SU-DHL-6 (cell line): ENCODE measurements around the gene NTM.

ENCODE experiments used
- H2AFZ ChIP-seq: fragments of 200-600 bp; sonication (generic); 2 replicates; pipeline ENCODE4 v1.6.1; 2014; ENCODE audit warnings: low read depth, mild to moderate bottlenecking, moderate library complexity, mixed read lengths, antibody characterized with exemption, low read length; ENCODE audit not compliant: severe bottlenecking
- H3F3A ChIP-seq: fragments of 200-600 bp; shearing (Covaris generic); 2 replicates; pipeline ENCODE4 v1.6.0; 2016; ENCODE audit warnings: antibody characterized with exemption, mild to moderate bottlenecking; ENCODE audit not compliant: insufficient read depth
- H3K27ac ChIP-seq: fragments of 200-600 bp; sonication (generic); 2 replicates; pipeline ENCODE4 v1.5.1; 2016; ENCODE audit warnings: low read depth, mild to moderate bottlenecking, low read length, moderate library complexity, mixed read lengths
- H3K27me3 ChIP-seq: fragments of 200-600 bp; sonication (generic), shearing (Covaris generic); 2 replicates; pipeline ENCODE4 v1.6.0; 2014; ENCODE audit warnings: mild to moderate bottlenecking, low read length
- H3K36me3 ChIP-seq: fragments of 200-600 bp; sonication (generic); 2 replicates; pipeline ENCODE4 v1.6.1; 2014; ENCODE audit warnings: mild to moderate bottlenecking, low read length, mixed read lengths
- H3K4me2 ChIP-seq: fragments of 300-600, 200-600 bp; shearing (Covaris generic), sonication (generic); 2 replicates; pipeline ENCODE4 v1.6.0; 2014; ENCODE audit warnings: low read length, low read depth, mild to moderate bottlenecking; ENCODE audit not compliant: poor library complexity, severe bottlenecking
- H3K4me3 ChIP-seq: fragments of 200-600 bp; sonication (generic); 2 replicates; pipeline ENCODE4 v1.5.1; 2014; ENCODE audit warnings: antibody characterized with exemption, low read length, mild to moderate bottlenecking, mixed read lengths; ENCODE audit not compliant: insufficient read depth, poor library complexity, severe bottlenecking
- H3K79me2 ChIP-seq: fragments of 200-600 bp; sonication (generic); 2 replicates; pipeline ENCODE4 v1.6.1; 2014; ENCODE audit warnings: mild to moderate bottlenecking, low read length, moderate library complexity; ENCODE audit not compliant: insufficient read depth
- H3K9ac ChIP-seq: fragments of 200-600 bp; sonication (generic); 2 replicates; pipeline ENCODE4 v1.7.0; 2014; ENCODE audit warnings: mild to moderate bottlenecking, low read length
- H3K9me2 ChIP-seq: fragments of 200-600 bp; sonication (generic); replicated peaks from 2 replicates; pipeline ENCODE4 v1.6.1; 2014; ENCODE audit warnings: low read length; ENCODE audit not compliant: insufficient read depth
- H3K9me3 ChIP-seq: fragments of 200-600 bp; sonication (generic); 2 replicates; pipeline ENCODE4 v1.6.1; 2014; ENCODE audit warnings: low read length, mixed read lengths; ENCODE audit not compliant: insufficient read depth
- H4K20me1 ChIP-seq: fragments of 200-600 bp; sonication (generic); 2 replicates; pipeline ENCODE4 v1.6.1; 2014; ENCODE audit warnings: low read depth, mild to moderate bottlenecking, antibody characterized with exemption, low read length, moderate library complexity, mixed read lengths
- EZH2phosphoT487 ChIP-seq: fragments of 200-600 bp; sonication (generic), shearing (Covaris generic); conservative IDR thresholded peaks from 2 replicates; pipeline ENCODE4 v1.6.1; 2018; ENCODE audit warnings: mild to moderate bottlenecking, antibody characterized with exemption, low read length, moderate library complexity, mixed read lengths
- TF ChIP-seq, protein P1 (sequence below): fragments of 200-600 bp; sonication (generic); IDR thresholded peaks from one replicate; pipeline ENCODE4 v1.5.1; 2017; ENCODE audit warnings: antibody characterized with exemption, mild to moderate bottlenecking, low read length, moderate library complexity; ENCODE audit not compliant: insufficient read depth, poor library complexity, severe bottlenecking

NTM gene

DNA sequence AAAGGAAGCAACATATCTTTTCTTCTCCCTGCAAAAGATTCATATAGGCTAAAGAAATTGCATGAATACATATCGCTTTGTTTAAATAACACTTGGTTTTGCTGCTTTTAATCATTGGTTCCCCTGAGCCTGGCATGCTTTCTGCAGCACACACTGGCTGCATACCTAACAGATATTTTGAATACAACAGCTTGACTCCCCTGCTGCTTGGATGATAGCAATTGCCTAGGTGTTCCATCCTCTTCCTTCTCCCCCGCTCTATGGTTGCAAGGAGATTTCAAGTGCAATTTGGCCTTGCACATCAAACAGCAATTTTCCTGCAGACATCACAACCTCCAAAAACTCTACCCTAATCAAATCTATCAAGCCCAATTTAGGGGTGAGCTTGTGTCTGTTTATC, 430.0 kb downstream of the NTM start:
- TF ChIP-seq, protein P1, sequence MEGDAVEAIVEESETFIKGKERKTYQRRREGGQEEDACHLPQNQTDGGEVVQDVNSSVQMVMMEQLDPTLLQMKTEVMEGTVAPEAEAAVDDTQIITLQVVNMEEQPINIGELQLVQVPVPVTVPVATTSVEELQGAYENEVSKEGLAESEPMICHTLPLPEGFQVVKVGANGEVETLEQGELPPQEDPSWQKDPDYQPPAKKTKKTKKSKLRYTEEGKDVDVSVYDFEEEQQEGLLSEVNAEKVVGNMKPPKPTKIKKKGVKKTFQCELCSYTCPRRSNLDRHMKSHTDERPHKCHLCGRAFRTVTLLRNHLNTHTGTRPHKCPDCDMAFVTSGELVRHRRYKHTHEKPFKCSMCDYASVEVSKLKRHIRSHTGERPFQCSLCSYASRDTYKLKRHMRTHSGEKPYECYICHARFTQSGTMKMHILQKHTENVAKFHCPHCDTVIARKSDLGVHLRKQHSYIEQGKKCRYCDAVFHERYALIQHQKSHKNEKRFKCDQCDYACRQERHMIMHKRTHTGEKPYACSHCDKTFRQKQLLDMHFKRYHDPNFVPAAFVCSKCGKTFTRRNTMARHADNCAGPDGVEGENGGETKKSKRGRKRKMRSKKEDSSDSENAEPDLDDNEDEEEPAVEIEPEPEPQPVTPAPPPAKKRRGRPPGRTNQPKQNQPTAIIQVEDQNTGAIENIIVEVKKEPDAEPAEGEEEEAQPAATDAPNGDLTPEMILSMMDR: no peak
- no peak for TF ChIP-seq EZH2phosphoT487
- Histone ChIP-seq H3K9me3 (no peaks in the 10 kb centered on the region), H3K27ac (no peak overlapping the region), H3K79me2 (no peaks in the 10 kb centered on the region), H3K4me2 (no peak overlapping the region), H2AFZ (no peak overlapping the region), H3K9me2 (no peaks in the 10 kb centered on the region), H3K36me3 (no peaks in the 10 kb centered on the region), H3K4me3 (no peak overlapping the region), H3K27me3 (no peaks in the 10 kb centered on the region), H3K9ac (no peak overlapping the region), H3F3A (no peaks in the 10 kb centered on the region), H4K20me1 (no peaks in the 10 kb centered on the region)

DNA sequence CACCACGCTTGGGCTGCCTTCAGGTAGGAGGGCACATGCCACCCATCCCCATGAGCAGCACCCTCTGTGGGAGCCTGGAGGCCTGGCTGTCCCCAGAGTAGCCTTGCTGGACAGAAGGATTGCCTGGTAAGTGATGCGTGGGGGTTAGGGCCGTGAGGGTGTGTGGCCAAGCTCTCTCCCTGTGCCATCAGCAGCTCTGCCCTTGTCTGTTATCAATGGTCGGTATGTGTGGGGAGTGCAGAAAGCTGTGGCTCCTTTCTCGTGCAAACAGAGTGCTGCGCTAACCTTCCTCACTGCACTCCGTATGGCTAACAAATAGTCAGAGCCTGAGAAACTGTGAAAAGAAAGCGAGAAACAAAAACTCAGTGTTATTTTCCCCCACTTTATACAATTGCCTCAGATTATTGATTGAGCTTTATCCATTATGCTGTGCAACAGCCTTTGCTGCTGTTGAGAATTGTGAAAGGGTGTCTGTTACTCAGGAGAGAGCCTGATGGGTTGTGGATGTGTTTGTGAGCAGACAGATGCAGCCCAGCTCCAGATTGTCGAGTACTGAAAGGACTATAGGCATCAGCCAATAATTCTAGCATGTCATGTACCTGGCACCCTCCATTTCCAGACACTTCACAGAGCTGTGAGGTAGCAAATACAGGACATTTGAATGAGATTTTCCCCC, 432.2 kb downstream of the NTM start:
- Histone ChIP-seq H3K27ac (no peak overlapping the region), H3F3A (no peaks in the 10 kb centered on the region), H2AFZ (no peak overlapping the region), H4K20me1 (no peaks in the 10 kb centered on the region), H3K9me3 (no peaks in the 10 kb centered on the region), H3K9me2 (no peaks in the 10 kb centered on the region), H3K4me3 (no peak overlapping the region), H3K27me3 (no peaks in the 10 kb centered on the region), H3K36me3 (no peaks in the 10 kb centered on the region), H3K4me2 (no peak overlapping the region), H3K79me2 (no peaks in the 10 kb centered on the region), H3K9ac (no peak overlapping the region)
- TF ChIP-seq EZH2phosphoT487: no peak
- TF ChIP-seq, protein P1: no peak

DNA sequence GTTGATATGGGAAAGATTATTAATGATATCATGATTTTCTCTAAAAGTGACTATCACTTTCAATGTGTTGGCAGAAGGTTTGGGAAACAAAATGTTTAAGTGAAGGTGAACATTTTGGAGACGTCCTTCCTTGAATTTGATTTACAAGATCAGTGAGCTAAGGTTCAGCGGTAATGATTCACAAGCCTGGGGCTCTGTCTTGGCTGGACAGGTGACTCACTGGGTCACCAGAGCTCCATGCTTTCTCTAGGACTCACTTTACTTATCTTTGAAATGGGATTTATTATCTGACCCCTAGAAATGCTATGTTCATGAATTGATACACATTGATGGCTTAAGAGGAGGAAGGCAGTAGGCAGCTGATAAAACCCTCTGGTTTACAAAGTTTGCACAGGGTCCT, 437.5 kb downstream of the NTM start:
- TF ChIP-seq, protein P1: no peak
- TF ChIP-seq EZH2phosphoT487: no peak
- Histone ChIP-seq H3K9ac (no peak overlapping the region), H3K9me3 (no peaks in the 10 kb centered on the region), H2AFZ (no peak overlapping the region), H3F3A (no peaks in the 10 kb centered on the region), H3K79me2 (no peaks in the 10 kb centered on the region), H3K4me2 (no peak overlapping the region), H3K27ac (no peak overlapping the region), H3K9me2 (no peaks in the 10 kb centered on the region), H4K20me1 (no peaks in the 10 kb centered on the region), H3K27me3 (no peaks in the 10 kb centered on the region), H3K4me3 (no peak overlapping the region), H3K36me3 (no peaks in the 10 kb centered on the region)
